NB4 (cell line): ENCODE results near the gene IPO13.

Experiments
- DNase-seq: peaks from one replicate; pipeline ENCODE4 v3.0.0; 2010; ENCODE audit warnings: low read depth
- H3K4me3 ChIP-seq: one replicate; pipeline ENCODE4 v1.5.1; 2011; ENCODE audit warnings: mild to moderate bottlenecking, low read depth, low read length, moderate library complexity
- MYC ChIP-seq: IDR thresholded peaks from 2 replicates; pipeline ENCODE4 v1.6.1; 2011; ENCODE audit warnings: low read depth, low read length
- POLR2A ChIP-seq: IDR thresholded peaks from 2 replicates; pipeline ENCODE4 v1.6.1; 2011; ENCODE audit warnings: mild to moderate bottlenecking; ENCODE audit not compliant: insufficient read length; ENCODE audit errors: extremely low read depth
- TF ChIP-seq, protein P1 (sequence below): IDR thresholded peaks from one replicate; pipeline ENCODE4 v1.5.1; 2012; ENCODE audit warnings: low read depth, low read length
- TF ChIP-seq, protein P2 (sequence below): IDR thresholded peaks from 2 replicates; pipeline ENCODE4 v1.6.1; 2011; ENCODE audit warnings: low read depth, low read length

Gene IPO13

DNA sequence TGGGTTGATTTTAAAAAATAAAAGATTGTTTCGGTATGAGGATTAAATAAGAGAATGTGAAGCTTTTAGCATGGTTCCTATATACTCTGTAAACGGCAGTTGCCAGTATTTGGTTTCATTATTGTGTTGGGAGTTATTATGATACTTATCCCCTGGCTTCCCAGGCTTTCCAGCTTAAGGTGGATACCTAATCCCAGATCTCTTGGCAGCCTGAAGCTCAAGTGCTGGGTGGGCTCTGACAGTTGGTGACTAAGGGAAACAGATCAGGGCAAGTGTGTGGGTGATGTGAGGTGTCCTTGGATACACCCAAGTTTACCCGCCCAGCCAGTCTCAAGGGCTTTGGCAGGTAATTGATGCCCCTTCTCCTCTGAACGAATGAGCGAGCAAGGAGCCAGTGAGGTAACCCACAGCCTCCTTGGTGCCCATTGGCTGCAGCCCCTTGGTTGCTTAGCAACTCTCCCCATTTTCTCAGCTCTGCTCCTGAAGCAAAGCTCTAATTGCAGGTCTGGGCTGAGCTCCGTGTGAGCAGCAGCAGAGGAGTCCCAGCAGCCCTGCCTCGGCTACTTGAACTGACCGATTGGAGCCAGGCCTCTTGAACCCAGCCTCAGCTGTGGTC lies 6.1 kb downstream of the IPO13 start:
- no peak for DNase-seq
- H3K4me3 ChIP-seq: no peak overlapping the region
- TF ChIP-seq, protein P1, sequence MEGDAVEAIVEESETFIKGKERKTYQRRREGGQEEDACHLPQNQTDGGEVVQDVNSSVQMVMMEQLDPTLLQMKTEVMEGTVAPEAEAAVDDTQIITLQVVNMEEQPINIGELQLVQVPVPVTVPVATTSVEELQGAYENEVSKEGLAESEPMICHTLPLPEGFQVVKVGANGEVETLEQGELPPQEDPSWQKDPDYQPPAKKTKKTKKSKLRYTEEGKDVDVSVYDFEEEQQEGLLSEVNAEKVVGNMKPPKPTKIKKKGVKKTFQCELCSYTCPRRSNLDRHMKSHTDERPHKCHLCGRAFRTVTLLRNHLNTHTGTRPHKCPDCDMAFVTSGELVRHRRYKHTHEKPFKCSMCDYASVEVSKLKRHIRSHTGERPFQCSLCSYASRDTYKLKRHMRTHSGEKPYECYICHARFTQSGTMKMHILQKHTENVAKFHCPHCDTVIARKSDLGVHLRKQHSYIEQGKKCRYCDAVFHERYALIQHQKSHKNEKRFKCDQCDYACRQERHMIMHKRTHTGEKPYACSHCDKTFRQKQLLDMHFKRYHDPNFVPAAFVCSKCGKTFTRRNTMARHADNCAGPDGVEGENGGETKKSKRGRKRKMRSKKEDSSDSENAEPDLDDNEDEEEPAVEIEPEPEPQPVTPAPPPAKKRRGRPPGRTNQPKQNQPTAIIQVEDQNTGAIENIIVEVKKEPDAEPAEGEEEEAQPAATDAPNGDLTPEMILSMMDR: no peak
- no peak for TF ChIP-seq POLR2A
- TF ChIP-seq, protein P2, sequence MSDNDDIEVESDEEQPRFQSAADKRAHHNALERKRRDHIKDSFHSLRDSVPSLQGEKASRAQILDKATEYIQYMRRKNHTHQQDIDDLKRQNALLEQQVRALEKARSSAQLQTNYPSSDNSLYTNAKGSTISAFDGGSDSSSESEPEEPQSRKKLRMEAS: no peak
- TF ChIP-seq MYC: no peak

DNA sequence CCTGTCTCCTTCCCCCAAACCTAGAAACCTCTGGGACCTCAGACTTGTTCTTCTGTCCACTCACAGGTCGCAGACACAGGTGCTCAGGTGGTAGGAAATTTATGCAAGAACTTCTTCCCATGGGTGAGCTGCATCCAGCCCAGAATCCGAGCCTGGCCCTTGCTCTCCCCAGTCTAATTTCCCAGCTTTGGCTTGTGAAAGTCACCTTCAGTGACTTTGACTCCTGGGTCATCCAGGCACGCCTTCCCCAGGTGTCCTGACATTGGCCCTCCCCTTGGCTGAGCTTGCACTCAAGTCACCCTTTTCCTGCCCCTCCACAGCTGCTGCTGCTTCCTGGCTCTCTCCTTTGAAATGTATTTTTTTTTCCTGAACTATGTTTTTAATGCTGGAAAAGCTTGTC lies 6.6 kb downstream of the IPO13 start:
- H3K4me3 ChIP-seq: no peak overlapping the region
- TF ChIP-seq, protein P2: no peak
- TF ChIP-seq MYC (no peak), POLR2A (no peak)
- TF ChIP-seq, protein P1: no peak
- DNase-seq: no peak

DNA sequence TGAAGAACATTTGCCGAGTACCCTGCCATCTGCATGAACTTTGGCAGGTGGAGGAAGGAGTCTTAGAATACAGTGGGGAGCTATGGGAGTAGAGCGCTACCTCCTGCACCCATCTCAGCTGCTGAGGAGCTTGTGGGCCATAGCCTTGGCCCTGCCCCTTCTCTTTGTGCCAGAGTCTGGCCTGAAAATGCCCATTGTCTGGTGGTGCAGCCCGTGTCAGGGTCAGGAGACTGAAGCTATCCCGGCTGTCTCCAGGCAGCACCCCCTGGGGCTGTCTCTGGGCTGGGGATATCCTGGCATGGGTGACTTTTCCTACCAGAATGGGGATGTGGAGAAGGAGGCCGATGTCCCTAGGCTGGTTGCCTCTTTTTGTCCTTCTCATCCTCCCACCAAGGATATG lies 7.3 kb downstream of the IPO13 start:
- TF ChIP-seq MYC (no peak), POLR2A (no peak)
- TF ChIP-seq, protein P1: no peak
- TF ChIP-seq, protein P2: no peak
- no peak overlapping the region for H3K4me3 ChIP-seq
- no peak for DNase-seq

DNA sequence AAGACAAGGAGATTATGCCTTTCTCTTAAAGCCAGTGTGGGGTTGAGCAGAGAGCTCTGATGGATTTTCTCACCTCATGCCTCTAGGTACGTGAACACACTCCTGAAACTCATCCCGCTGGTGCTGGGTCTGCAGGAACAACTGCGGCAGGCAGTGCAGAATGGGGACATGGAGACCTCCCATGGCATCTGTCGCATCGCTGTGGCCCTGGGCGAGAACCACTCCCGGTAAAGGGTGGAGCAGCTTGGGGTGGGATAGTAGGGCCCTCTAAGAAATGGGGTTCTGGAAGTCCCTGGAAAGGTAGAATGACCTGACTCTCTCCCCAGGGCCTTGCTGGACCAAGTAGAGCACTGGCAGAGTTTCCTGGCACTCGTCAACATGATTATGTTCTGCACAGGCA lies 9.5 kb downstream of the IPO13 start:
- TF ChIP-seq, protein P2: no peak
- TF ChIP-seq, protein P1: no peak
- no peak for TF ChIP-seq MYC
- TF ChIP-seq POLR2A: no peak
- H3K4me3 ChIP-seq: no peak overlapping the region
- DNase-seq: no peak

DNA sequence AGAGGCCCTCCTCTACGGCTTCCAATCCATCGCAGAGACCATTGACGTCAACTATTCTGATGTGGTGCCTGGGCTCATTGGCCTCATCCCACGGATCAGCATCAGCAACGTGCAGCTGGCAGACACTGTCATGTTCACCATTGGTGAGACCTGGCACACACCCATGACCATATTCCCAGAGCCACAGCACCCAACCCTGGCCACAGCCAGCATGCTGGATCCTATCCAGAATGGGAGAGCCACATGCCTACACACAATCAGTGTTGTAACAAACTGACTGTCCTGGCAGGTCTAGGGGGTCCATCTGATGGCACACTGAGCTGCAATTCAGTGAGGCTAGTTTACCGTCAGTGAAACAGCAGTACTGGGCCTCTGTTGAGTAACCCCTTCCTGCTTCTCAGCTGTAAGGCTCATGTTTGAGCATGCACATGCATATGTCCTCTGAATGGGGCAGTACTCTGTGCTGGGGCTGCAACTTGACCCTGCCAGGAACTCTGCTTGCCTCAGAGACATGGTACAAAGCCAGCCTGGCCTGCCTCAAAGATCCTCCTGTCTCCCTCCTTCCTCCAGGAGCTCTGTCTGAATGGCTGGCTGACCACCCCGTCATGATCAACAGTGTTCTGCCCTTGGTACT lies 10.8 kb downstream of the IPO13 start:
- no peak for DNase-seq
- H3K4me3 ChIP-seq: no peak overlapping the region
- TF ChIP-seq MYC: no peak
- TF ChIP-seq, protein P2: no peak
